ENCODE results near the gene KCNIP4. TPM values are rescaled to one million over a fixed set of nuclear protein-coding genes. Genes with fewer than 3 reads are reported as not detected.
A peak's percentile ranks its signal among the peaks of the same experiment; 100 is the strongest.

KCNIP4 gene
- total RNA-seq, 1 experiment from 2014 or later = 0.91 TPM

DNA sequence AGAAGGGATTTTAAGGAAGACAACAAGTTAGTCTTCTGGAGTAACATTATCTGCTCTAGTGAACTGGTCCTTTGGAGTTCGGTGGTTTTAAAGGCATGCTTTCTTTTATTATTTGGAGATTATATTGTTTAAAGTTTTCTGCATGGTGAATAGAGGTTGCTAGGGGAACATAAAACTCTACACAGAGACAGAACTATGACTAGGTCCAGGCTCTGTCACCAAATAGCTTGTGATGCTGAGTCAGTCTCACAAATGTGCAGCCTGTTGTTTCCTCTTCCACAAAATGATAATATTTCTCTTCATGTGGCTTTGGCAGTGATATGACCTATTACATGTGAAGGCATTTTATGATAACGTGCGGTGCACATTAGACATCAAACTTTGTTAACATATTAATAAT is 1115.7 kb downstream of the KCNIP4 start:
- POLR2A ChIA-PET = no interaction called here

DNA sequence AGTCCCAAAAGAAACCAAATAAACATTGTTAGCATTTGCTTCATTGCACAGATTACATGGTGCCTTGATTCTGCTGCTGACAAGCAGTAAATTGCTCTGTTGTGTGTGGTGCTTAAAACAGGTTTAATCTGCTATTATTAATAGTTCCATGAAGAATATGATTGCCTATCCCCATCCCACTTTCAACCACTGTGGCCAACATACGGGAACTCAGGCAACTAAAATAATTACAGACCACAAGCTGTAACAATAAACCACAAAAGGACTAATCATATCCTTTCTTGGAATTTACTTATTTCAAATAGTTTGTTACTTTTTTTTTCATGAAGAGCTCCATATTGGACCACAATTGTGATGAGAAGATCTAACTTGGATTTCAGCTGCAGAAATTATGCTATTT is 1116.8 kb downstream of the KCNIP4 start:
- intact Hi-C loops (cut with micrococcal nuclease) = no loop called here
- POLR2A ChIA-PET = no interaction called here
- Mint-ChIP-seq H3K27me3 (ENCODE audit: insufficient read depth, unreplicated experiment) (no peaks in the 10 kb centered on the region), H3K9me3 (ENCODE audit: unreplicated experiment) (peaks cover 7% of the 10 kb centered on the region), H3K4me3 (ENCODE audit: unreplicated experiment) (no peak overlapping the region), H3K36me3 (ENCODE audit: insufficient read depth, unreplicated experiment) (peaks cover 6% of the 10 kb centered on the region), H3K4me1 (ENCODE audit: insufficient read depth, unreplicated experiment) (no peaks in the 10 kb centered on the region), H3K27ac (ENCODE audit: low read depth, unreplicated experiment) (no peak overlapping the region)
- DNase-seq (ENCODE audit: unreplicated experiment) = no peak
- TF ChIP-seq, protein P1, sequence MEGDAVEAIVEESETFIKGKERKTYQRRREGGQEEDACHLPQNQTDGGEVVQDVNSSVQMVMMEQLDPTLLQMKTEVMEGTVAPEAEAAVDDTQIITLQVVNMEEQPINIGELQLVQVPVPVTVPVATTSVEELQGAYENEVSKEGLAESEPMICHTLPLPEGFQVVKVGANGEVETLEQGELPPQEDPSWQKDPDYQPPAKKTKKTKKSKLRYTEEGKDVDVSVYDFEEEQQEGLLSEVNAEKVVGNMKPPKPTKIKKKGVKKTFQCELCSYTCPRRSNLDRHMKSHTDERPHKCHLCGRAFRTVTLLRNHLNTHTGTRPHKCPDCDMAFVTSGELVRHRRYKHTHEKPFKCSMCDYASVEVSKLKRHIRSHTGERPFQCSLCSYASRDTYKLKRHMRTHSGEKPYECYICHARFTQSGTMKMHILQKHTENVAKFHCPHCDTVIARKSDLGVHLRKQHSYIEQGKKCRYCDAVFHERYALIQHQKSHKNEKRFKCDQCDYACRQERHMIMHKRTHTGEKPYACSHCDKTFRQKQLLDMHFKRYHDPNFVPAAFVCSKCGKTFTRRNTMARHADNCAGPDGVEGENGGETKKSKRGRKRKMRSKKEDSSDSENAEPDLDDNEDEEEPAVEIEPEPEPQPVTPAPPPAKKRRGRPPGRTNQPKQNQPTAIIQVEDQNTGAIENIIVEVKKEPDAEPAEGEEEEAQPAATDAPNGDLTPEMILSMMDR (IDR thresholded peaks at IDR 0.05; ENCODE audit: unreplicated experiment) = no peak
- BruUV-seq (replicated peaks) = no TSS peak
- CTCF ChIA-PET = interaction anchor here (0.7 to 0.8 kb wide), 2 partner anchors 47 to 74 kb away, joined by 3 to 4 read pairs; no protein-coding TSS in a partner anchor

More for the DNA sequence above, 1115.7 kb downstream of the KCNIP4 start:
- Mint-ChIP-seq H3K4me3 (ENCODE audit: unreplicated experiment) (no peak overlapping the region), H3K27me3 (ENCODE audit: insufficient read depth, unreplicated experiment) (no peaks in the 10 kb centered on the region), H3K9me3 (ENCODE audit: unreplicated experiment) (peaks cover 7% of the 10 kb centered on the region), H3K27ac (ENCODE audit: low read depth, unreplicated experiment) (no peak overlapping the region), H3K36me3 (ENCODE audit: insufficient read depth, unreplicated experiment) (peaks cover 6% of the 10 kb centered on the region), H3K4me1 (ENCODE audit: insufficient read depth, unreplicated experiment) (no peaks in the 10 kb centered on the region)
- BruUV-seq (replicated peaks) = no TSS peak
- no peak for DNase-seq (ENCODE audit: unreplicated experiment)
- TF ChIP-seq, protein P1 (IDR thresholded peaks at IDR 0.05; ENCODE audit: unreplicated experiment) = no peak
- CTCF ChIA-PET = no interaction called here
- intact Hi-C loops (cut with micrococcal nuclease) = no loop called here

DNA sequence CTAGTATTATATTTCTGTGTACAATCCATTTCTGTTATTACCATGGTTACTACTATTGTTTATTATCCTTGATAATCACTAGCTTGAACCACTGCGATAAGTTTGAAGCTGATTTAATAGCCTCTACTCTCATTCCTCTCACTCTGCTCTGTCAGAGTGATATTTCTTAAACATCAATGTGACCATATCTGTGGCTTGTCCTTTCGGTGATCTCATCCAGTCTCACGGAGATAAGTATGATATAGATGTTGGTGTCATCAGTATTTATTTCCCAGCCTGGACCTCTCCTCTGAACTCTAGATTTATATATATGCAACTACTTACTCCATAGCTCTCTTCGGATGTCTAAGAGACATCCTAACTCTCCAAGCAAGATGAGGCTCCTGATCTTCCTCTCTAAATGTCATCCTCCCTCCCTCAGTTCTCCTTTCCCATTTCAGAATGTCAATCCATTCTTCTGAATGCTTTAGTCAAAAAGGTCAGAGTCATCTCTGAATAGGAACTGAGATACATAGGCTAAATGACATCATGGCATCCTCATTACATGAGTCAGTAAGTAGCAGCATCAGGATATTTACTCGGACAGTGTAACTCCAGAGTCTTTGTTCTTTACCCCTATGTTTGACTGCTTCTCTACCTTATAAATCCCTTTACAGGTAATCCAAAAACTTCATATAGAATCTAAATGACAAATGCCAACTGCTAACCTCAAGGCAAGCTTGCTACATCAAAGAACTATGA is 1118.8 kb downstream of the KCNIP4 start:
- ChIA-PET CTCF (interaction anchor here (0.6 to 0.8 kb wide), 2 partner anchors 305 to 1481 kb away, joined by 3 to 4 read pairs; no protein-coding TSS in a partner anchor), POLR2A (interaction anchor here (1.3 kb wide), 1 partner anchor 10 kb away, joined by 3 read pairs; no protein-coding TSS in a partner anchor)
- no peak overlapping the region for H3K4me3 Mint-ChIP-seq (ENCODE audit: unreplicated experiment)
- no peaks in the 10 kb centered on the region for H3K9me3 Mint-ChIP-seq (ENCODE audit: unreplicated experiment)
- intact Hi-C loops (cut with micrococcal nuclease) = no loop called here
- TF ChIP-seq, protein P1 (IDR thresholded peaks at IDR 0.05; ENCODE audit: unreplicated experiment) = no peak
- no peak overlapping the region for H3K27ac Mint-ChIP-seq (ENCODE audit: low read depth, unreplicated experiment)
- no peaks in the 10 kb centered on the region for H3K27me3 Mint-ChIP-seq (ENCODE audit: insufficient read depth, unreplicated experiment)
- H3K36me3 Mint-ChIP-seq (ENCODE audit: insufficient read depth, unreplicated experiment) = no peaks in the 10 kb centered on the region
- no peak for DNase-seq (ENCODE audit: unreplicated experiment)
- no TSS peak for BruUV-seq (replicated peaks)
- H3K4me1 Mint-ChIP-seq (ENCODE audit: insufficient read depth, unreplicated experiment) = peaks cover 10% of the 10 kb centered on the region

DNA sequence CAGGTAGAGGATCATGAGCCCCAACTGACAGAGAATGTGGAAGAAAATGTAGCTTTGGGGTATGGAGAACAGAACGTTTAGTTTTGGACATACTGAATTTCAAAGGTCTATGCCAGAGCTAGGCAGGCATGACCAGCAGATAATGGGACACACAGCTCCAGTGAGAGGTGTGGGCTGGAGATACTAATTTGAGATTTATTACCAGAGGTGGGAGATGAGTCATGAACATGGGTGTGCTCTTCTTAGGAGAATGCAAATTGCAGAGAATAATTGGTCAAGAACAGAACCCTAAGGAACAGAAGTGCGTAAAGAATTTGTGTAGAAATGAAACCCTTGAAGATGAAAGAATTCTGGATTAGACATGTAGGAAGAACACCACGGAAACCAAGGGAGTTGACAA is 1123.1 kb downstream of the KCNIP4 start:
- Mint-ChIP-seq H3K4me3 (ENCODE audit: unreplicated experiment) (no peak overlapping the region), H3K36me3 (ENCODE audit: insufficient read depth, unreplicated experiment) (no peaks in the 10 kb centered on the region), H3K9me3 (ENCODE audit: unreplicated experiment) (no peaks in the 10 kb centered on the region), H3K27me3 (ENCODE audit: insufficient read depth, unreplicated experiment) (no peaks in the 10 kb centered on the region), H3K27ac (ENCODE audit: low read depth, unreplicated experiment) (no peak overlapping the region), H3K4me1 (ENCODE audit: insufficient read depth, unreplicated experiment) (peaks cover 10% of the 10 kb centered on the region)
- peak; percentile 11 for DNase-seq (ENCODE audit: unreplicated experiment)
- POLR2A ChIA-PET = interaction anchor here (1.0 kb wide), 1 partner anchor 13 kb away, joined by 3 read pairs; no protein-coding TSS in a partner anchor
- no TSS peak for BruUV-seq (replicated peaks)
- CTCF ChIA-PET = interaction anchor here (0.6 to 1.0 kb wide), 4 partner anchors 12 to 1560 kb away, joined by 3 to 4 read pairs (median 4); no protein-coding TSS in a partner anchor
- TF ChIP-seq, protein P1 (IDR thresholded peaks at IDR 0.05; ENCODE audit: unreplicated experiment) = no peak
- intact Hi-C loops (cut with micrococcal nuclease) = no loop called here
